Right renal pelvis (tissue), 4 donors: ENCODE data around the gene FABP2. TPM values are rescaled to one million over a fixed set of nuclear protein-coding genes. Genes with fewer than 3 reads are reported as not detected.
"Not testable (repeated sequence)": the region's sequence is repeated elsewhere in the genome, so short reads cannot be mapped to it uniquely, and the experiment has no call there.

Experiments used
- DNase-seq, 4 donors: peaks; one replicate each; pipeline ENCODE4 v3.0.0-alpha.2; 2013; ENCODE audit warnings: low read depth in 4 of 4, low spot score in 3 of 4, missing footprints in 1 of 4
- polyA plus RNA-seq, 4 donors: library from polyadenylated mRNA; unstranded; fragments of 120-200 nt; gene quantifications; one replicate each; pipeline ENCODE4 v1.2.1, GENCODE V29; 2013; ENCODE audit not compliant: insufficient read length in 4 of 4

FABP2 gene
- 1 to 10 TPM in 3 of 4 donors, not detected in 1; 1.1 to 1.6 (median 1.2) TPM for polyA plus RNA-seq

- DNase-seq = no peak
Observed at GRCh38 chr4:119321921-119322687, at the start of gene FABP2. TSS of gene FABP2 (minus strand) at chr4:119322138. CDS start at chr4:119322102, 36 bp downstream.

- peak in 1 of 4 donors; percentile 16 for DNase-seq
Observed at GRCh38 chr4:119370951-119371683, 49.2 kb upstream of the FABP2 start.

- not testable (repeated sequence) for DNase-seq
Observed at GRCh38 chr4:119370392-119370791, 48.5 kb upstream of the FABP2 start.

- not testable (repeated sequence) for DNase-seq
Observed at GRCh38 chr4:119366802-119367201, 44.9 kb upstream of the FABP2 start.

GRCh38 chr4:119364203-119364602 is 42.3 kb upstream of the FABP2 start:
- DNase-seq = not testable (repeated sequence)

- not testable (repeated sequence) for DNase-seq
Observed at GRCh38 chr4:119363372-119363771, 41.4 kb upstream of the FABP2 start.

DNA sequence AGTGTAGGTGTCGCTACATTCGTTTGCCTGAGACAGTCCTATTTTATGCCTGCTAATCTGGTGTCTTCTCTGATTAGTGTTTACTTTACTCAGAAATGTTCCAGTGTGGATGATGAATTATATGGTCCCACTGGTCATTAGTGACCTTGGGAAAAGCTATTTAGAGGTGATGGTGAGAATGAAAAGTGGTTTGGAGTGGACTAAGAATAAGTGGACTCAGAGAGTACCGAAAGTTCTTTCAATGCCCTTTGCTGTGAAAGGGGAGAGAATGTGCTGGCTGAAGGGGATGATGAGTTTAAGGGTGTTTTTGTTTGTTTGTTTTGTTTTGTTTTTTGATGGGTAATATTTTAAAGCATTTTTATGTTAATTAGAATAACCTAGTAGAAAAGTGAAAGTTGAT is 40.5 kb upstream of the FABP2 start:
- not testable (repeated sequence) for DNase-seq

DNA sequence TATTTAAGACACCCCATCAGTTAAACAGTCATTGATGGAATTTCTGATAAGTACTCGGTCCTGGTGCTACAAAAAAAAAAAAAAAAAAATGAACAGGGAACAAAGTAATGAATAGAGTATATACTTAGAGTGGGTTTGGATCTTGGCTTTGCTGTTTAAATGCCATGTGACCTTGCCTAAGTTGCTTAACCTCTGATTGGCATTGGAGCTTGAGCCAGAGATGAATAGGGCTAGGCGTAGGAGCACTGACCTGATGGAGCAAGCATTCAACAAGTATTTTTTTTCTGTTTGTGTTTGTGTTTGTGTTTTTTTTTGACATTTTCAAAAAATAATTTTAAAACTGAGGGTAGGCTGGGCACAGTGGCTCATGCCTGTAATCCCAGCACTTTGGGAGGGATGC is 37.9 kb upstream of the FABP2 start:
- DNase-seq = not testable (repeated sequence)

DNA sequence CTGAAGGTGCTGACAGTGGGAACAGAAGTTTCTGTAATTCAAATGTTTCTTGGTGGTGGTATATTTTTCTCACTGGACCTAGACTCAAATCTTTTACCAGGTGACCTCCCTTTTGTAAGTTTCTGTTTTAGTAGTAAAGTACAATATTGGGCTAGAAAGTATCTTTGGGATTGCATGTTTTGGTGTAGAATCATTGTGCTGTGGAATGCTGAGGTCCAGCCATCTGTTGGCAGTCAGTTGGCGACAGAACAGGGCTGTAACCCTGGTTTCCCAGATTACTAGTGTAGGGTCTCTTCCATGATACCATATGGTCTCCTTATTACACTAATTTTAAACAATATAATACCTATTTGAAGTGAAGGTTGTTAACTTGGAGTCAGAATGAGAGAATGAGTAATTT is 34.9 kb upstream of the FABP2 start:
- DNase-seq = not testable (repeated sequence)

DNA sequence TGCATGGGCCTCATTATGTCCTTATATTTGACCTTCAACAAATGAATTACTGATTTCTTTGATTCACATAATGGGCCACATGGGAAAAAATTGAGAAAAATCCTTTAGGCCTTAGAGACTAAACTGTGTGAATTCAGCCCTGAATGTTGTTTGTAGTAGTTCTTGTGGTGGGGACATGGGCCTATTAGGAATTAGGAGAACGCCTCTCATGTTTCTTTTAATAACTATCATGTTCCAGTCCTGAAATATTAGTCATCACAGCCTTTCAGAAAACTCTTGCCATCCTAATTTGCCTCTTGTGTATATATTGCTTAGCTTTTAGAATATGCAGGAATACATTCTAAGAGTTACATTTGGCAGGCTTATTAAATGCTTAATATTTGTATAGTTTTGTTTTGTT is 34.1 kb upstream of the FABP2 start:
- not testable (repeated sequence) for DNase-seq

DNA sequence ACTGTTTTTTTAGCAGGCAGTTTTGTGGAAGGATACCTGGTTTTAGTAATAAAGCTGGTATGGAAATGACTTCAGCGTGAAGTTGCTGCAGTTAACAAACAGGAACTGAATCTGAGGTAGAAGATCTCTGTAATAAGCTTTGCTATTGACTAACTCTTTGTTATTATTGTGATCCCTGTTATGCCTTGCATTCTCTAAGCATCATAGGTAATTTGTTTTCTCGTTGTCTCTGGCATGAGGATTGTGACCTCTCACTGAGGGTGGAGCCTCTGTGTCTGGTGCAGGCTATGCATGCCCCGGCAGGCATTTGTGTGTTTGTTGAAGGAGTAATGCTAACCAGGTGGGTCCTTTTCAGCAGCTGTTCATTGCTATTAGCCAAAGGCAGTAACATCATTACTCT is 31.4 kb upstream of the FABP2 start:
- not testable (repeated sequence) for DNase-seq

GRCh38 chr4:119348169-119348568 is 26.2 kb upstream of the FABP2 start:
- DNase-seq = not testable (repeated sequence)

GRCh38 chr4:119343293-119343692 is 21.4 kb upstream of the FABP2 start:
- DNase-seq = not testable (repeated sequence)

GRCh38 chr4:119339895-119340294 is 18.0 kb upstream of the FABP2 start:
- not testable (repeated sequence) for DNase-seq

GRCh38 chr4:119337010-119337409 is 15.1 kb upstream of the FABP2 start:
- no peak for DNase-seq

- DNase-seq = not testable (repeated sequence)
Observed at GRCh38 chr4:119336332-119336979, 14.5 kb upstream of the FABP2 start.

- no peak for DNase-seq
Observed at GRCh38 chr4:119329835-119330620, 8.1 kb upstream of the FABP2 start.

- no peak for DNase-seq
Observed at GRCh38 chr4:119328695-119329094, 6.8 kb upstream of the FABP2 start.

DNA sequence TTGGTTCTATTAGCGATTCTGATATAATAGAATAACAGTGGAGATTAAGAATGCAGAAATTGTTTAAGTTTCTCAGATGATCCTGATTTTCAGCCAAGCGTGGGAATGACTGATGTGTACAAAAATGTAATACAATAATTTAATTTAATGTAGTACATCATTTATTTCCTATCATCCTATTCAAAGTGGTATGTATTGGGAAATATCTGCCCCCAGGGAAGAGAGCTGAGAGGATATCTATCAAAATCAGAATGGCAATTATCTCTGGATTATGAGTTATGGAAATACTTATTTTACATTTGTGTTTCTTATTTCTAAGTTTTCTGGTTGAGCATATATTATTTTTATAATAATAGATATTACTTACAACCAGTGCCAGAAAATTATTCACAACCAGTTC is 3.9 kb downstream of the FABP2 start:
- no peak for DNase-seq

DNA sequence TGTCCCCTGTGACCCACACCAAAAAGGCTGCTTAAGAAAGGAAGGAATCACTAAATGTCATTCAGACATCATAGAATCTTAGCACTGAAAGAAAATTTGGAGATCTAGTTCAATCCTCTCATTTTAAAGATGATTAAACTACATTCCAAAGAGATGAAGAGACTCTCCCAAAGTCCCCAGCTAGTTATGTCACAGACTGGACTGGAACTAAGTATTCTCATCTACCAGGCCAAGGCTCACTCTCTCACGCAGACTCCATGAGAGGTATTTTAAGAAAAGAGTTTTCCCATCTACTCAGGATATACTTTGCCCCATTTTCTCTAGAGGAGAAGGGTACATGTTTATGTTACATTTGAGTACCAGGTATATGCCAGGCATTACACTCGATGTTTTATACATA is 6.9 kb downstream of the FABP2 start:
- DNase-seq = no peak
